Kidney tubule cell (primary cell): ENCODE results near the gene HNF1A.
"Not testable (repeated sequence)": the region's sequence is repeated elsewhere in the genome, so short reads cannot be mapped to it uniquely, and the experiment has no call there.

Source experiments
- DNase-seq: peaks from one replicate; pipeline ENCODE4 v3.0.0-alpha.2; 2018; ENCODE audit warnings: low spot score

Gene HNF1A

GRCh38 chr12:121011820-121012219 lies 33.5 kb downstream of the HNF1A start:
- DNase-seq: no peak

GRCh38 chr12:121013715-121014114 lies 35.4 kb downstream of the HNF1A start:
- no peak for DNase-seq

GRCh38 chr12:121015825-121016766 lies 37.8 kb downstream of the HNF1A start, which contains the start of gene C12orf43:
Gene C12orf43 (minus strand): TSS chr12:121016487. CDS start chr12:121016474, 13 bp downstream.
- peak; percentile 89 for DNase-seq

- no peak for DNase-seq
Observed at GRCh38 chr12:121017966-121018491, 39.7 kb downstream of the HNF1A start.

GRCh38 chr12:121018860-121019617 lies 40.7 kb downstream of the HNF1A start:
- DNase-seq: no peak

- DNase-seq: no peak
Observed at GRCh38 chr12:121021754-121022153, 43.4 kb downstream of the HNF1A start.

GRCh38 chr12:121022713-121023112 lies 44.4 kb downstream of the HNF1A start:
- DNase-seq: no peak

- DNase-seq: no peak
Observed at GRCh38 chr12:121023799-121024198, 45.5 kb downstream of the HNF1A start.

GRCh38 chr12:121025442-121026226 lies 47.3 kb downstream of the HNF1A start:
- DNase-seq: no peak

GRCh38 chr12:121026274-121027045 lies 48.1 kb downstream of the HNF1A start:
- DNase-seq: no peak

GRCh38 chr12:121030576-121031212 lies 52.4 kb downstream of the HNF1A start:
- no peak for DNase-seq

- DNase-seq: peak; percentile 94
Observed at GRCh38 chr12:121033625-121034349, 55.4 kb downstream of the HNF1A start.

GRCh38 chr12:121034616-121035305 lies 56.4 kb downstream of the HNF1A start:
- DNase-seq: no peak

GRCh38 chr12:121036810-121037326 lies 58.5 kb downstream of the HNF1A start:
- DNase-seq: peak; percentile 78

GRCh38 chr12:121038861-121039668 lies 60.7 kb downstream of the HNF1A start, which contains the start of gene OASL:
Gene OASL (minus strand): TSS chr12:121039246. CDS start chr12:121038971, 275 bp downstream.
- DNase-seq: peak; percentile 55

- DNase-seq: no peak
Observed at GRCh38 chr12:121043067-121043466, 64.7 kb downstream of the HNF1A start.

- DNase-seq: not testable (repeated sequence)
Observed at GRCh38 chr12:121047400-121047799, 69.1 kb downstream of the HNF1A start.

- DNase-seq: no peak
Observed at GRCh38 chr12:121048442-121048841, 70.1 kb downstream of the HNF1A start.
